ENCODE measurements around the gene CHD9NB.

The CHD9NB gene

DNA sequence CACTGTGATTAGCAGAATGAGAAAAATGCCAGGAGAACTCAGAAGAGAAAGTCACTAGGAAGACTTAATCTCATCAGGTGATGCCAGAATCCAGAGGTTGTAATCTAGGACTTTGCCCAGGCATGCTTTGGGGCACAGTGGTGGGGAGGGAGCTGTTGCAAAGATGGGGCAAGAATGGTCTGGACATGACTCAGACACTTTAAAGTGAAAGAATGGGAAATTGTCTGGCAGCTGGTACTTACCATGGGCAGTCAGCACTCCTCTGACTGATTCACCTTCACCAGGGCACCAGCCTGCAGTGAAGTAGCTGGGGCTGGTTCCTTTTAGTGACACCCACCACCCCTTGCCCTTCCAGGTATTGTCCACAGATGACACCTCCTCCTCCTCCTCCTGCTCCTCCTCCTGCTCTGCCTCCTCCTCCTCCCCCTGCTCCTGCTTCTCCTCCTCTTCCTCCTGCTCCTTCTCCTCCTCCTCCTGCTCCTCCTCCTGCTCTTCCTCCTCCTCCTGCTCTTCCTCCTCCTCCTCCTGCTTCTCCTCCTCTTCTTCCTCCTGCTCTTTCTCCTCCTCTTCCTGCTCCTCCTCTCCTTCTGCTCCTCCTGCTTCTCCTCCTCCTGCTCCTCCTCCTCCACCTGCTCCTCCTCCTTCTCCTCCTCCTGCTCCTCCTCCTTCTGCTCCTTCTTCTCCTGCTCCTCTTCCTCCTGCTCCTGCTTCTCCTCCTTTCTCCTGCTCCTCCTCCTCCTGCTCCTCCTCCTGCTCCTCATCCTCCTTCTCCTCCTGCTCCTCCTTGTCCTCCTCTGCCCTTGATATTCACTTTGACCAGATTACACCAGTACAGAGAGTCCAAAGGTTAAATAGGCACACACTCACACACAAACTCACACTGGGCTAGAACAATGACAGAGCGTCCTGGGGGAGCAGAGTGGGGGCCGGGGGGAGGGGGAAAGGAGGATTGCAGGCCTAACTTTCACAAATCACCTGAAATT, at the start of gene CHD9NB:
CHD9NB (minus strand) TSS at position 379 of the 983 bp plus-strand sequence. CDS start 8,739 bp downstream, outside the sequence.
- no peak for DNase-seq (ENCODE audit: low read depth in 3 of 3)

DNA sequence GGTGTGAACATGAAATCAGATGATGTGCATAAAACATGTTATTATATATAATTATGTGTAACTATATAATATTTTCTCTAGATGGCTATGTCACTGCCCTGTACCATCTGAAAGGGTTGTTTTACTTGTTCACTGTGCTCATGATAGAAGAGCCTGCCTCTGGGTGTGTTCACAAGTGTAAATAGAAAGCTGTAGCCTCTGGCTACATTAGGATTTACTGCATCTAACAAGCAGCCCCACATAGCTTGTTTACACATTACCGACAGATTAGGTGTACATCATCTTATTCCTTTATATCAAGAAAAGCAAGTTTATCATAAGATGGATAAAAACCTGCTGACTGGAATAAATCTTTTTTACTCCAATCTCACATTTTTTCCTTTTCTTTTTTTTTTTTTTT, 48.2 kb upstream of the CHD9NB start:
- DNase-seq (ENCODE audit: low read depth in 3 of 3), result no peak

DNA sequence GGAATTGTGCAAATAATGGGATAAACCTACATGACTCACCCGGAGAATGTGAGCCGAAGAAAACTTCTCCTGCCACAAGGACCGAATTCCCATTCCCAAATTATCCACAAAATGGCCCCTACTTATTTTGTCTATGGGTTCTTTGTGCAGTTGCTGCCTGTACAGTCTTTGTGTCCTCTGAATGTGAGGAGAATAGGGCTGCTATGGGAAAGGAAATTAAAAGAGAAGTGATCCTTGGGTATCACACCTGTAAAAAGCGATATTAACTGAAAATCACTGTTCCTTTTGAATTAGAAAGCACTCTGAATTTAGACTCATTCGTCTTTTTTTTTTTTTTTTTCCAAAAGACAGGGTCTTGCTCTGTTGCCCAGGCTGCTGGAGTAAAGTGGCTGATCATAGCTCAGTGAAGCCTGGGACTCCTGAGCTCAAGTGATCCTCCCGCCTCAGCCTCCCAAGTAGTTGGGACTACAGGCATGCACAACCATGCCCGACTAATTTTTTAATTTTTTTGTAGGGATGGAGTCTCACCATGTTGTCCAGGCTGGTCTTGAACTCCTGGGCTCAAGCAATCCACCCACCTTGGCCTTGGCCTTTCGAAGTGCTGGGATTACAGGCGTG, 47.5 kb upstream of the CHD9NB start:
- DNase-seq (ENCODE audit: low read depth in 3 of 3), result no peak

DNA sequence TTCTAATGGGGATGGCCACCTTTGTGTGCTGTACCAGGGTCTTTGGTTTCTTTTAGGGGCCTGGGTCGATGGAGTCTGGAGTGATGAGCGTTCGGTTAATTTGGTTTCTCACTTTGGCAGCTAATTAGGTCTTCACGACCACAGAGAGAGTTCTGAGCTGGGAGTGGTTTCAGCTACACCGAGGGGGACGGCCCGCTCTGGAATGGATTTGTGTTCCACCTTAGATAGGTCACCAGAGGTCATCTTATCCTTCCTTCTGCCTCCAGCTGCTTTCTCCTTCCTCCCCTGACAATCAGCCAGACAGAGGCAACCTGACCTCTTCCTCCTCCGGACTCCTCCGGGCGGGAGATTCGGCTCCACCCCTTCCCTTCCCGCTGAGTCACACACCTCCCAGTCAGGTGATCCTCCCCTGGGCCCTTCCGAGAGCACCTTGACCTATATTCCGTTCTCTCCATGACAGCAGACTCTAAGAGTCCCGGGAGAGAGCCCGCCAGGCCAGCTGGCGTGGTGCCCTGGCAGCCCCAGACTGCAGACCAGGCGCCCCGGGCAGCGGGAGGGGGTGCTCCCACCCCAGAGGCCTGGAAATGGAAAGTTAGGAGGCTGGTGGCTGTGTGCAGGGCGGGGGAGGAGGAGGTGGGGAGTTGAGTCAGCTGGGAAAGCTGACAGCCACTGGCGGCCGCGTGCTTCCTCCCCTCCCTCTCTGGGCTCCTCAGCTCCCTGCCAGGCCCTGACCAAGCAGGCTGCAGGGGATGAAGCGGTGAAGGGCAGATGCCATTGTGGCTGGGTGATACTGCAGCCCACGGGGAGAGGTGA, 46.8 kb upstream of the CHD9NB start:
- DNase-seq (ENCODE audit: low read depth in 3 of 3), result peak; percentile 22 to 42 (median 30)

DNA sequence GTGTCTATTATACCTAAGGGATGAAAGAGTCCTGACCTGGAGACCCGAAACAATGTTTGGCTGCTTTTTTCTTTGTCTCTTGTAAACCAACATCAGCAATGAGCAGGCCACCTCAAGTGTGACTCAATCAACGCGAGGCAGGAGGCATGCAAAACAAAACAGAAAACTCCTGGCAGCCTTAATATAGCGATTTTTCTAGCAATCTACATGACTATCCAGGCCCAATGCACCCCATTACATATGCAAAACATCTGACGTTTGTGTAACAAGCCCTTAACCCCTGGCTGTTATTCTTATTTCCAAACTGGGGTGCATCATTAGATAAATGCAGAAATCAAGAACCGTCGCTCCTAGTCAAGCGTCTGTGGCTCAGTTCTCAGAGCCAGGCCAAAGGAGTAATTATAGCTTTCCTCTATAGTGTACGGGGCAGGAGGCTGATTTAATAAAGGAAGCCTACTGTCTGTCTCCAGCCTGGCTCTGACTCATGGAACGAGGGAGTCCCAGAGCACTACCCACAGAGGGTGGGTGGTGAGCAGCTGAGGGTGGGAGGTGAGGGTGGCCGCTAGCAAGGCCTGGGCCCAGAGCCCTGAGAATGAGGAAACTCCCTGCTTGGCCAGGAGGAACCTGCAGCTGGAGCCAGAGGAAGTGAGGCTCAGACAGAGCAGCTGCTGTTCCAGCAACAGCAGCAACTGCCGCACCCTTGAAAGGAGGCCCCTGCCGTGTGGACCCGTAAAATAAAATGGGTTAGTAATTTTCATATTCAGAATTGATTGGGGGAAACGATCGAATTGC, 46.0 kb upstream of the CHD9NB start:
- DNase-seq (ENCODE audit: low read depth in 3 of 3), result peak; percentile 9 to 36 (median 11)

DNA sequence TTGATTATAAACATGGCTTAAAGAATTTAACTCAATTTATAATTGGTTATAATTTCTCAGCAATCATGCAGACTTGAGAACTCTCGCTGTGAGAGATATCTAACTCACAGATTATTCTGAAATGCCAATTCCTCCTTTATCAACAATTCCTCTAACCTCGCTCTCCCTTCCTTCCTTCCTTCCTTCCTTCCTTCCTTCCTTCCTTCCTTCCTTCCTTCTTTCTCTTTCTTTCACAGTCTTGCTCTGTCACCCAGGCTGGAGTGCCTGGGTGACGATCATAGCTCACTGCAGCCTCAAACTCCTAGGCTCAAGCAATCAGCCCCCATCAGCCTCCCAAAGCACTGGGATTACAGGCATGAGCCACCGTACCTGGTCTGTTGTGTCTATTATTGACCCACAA, 44.5 kb upstream of the CHD9NB start:
- no peak for DNase-seq (ENCODE audit: low read depth in 3 of 3)

DNA sequence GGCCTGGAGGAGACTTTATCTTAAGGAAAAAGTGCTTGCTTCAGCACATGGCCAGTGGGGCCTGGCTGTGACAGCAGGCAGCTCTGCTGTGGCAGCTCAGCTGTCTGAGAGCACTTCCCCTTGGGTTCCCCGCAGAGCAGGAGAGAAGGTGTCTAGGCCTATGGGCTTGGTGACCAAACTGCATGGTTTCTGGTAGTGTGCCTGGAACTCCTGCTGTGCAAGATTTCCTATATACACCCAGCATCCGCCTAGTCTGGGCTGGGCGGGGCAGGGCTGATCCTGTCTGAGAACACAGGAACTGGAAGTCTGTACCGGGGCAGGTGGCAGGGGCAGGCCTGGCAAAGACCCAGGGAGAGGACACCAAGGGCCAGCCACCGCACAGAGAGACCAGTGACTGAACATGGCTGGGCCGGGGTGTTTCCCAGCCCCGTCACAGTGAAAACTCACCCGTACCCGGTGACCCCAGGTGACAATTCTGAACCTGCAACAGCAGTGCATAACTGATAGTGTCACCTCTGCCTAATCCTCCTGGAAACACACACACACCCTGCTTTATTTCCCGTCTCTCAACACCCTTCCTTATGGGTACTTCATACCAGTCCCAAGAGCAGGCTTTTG, 41.4 kb upstream of the CHD9NB start:
- no peak for DNase-seq (ENCODE audit: low read depth in 3 of 3)

DNA sequence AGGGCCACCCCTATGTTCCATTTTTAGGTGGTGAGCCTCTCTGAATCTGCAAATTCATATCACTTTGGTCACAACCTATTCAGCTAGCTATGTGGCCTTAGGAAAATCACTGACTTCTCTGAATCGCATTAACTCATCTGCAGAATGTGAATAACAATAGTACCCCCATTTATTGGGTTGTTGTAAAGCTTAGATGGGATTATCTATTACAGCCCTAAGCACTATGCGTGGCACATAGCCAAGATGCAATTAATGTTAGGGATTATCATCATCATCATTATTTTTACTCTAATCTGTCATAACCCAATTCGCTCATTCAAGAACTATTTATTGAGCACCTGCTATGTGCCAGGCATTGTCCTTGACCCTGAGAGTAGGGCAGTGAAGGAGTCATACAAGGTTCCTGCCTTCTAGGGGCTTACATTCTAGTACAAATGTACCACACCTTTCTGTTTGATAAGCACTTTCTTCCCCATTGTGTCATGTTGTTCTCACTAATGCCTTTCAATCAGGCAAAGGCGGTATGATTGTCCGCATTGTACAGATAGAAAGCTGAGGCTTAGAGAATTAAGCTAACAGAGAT, 40.6 kb upstream of the CHD9NB start:
- no peak for DNase-seq (ENCODE audit: low read depth in 3 of 3)

DNA sequence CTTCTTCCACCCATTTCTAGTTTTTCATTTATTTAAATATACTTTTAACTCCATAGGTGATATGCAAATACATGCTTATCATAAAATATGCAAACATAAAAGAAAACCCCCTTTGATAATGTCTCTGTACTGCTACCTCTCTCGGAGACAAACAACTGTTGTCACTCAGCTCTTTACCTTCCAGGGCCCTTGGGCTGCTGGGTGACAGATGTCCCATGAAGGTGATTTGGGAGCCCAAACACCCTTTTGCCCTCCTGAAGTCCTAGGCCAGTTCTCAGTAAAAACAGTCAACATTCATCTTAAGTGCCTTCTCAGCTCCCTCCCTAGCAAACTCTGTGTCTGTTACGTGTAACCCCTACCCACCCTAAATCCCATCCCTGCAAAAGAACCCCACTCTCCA, 39.6 kb upstream of the CHD9NB start:
- no peak for DNase-seq (ENCODE audit: low read depth in 3 of 3)

DNA sequence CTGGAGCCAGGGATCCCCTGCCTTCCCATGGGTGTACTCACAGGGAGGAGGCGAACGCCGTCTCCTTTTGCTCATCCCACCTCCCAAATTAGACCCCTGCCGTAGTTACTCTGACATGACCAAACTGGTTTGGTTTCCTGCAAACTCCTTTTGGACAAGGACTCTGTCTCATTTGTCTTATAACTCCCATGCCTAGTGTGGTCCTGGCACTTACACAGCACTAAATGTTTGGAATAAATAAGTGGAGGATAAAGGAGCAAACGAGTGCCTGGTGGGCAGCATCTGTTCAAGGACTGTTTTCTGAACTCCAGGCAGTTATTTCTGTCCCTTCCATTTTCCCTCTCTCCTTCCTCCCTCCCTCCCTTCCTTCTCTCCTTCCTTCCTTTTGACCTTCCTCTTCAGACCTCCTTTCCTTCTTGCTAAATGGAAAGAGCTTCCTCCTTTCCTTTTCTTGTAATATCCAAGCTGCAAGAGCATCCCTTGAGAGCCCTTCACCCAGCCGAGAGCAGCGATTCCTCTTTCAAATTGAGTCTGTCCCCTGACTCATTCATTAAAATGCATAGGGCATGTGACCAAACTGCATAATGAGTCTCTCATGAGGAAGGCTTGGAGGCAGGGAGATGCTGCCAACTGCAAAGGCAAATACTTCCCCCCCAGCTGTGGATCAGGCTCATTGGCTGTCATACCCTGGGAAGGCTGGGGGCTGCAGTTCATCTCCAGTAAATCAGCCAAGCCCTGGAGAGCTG, 38.9 kb upstream of the CHD9NB start:
- DNase-seq (ENCODE audit: low read depth in 3 of 3), result no peak

DNA sequence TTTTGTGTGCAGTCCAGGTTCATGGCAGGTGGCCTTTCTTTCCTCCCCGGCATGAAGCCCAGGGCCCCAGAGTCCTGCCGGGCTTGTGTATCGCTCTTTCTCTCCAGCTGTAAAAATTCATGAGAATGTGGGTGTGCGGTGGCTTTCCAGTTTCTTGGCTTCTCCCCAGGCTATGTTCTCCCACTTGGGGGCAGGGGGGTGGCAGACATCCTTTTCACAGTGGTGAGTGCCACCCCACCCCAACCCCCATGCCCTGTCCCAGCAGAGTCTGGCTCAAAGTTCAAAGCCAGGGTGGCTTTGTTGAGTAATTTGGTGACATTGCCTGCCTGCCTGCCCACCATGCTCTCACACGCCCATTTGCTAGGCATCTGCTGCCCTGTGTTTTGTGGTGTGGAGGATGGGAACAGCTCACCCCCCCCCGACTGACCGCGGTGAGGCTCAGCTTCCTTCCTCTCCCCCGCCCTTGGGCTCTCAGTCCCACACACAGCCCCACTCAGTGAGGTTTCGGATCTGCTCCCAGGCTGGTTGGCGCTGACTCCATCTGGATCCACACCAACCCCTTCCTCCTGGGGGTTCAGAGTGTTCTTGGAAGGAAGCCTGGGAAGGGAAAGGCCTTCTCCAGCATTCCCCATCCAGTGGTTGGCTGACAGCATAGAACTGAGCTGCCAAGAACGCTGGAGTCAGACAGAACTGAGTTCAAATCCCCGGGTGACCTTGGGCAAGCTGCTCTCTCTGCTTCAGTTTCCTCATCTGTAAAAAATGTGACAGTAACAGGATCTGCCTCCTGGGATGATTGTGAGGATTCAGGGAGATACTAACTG, 38.1 kb upstream of the CHD9NB start:
- DNase-seq (ENCODE audit: low read depth in 3 of 3), result no peak

DNA sequence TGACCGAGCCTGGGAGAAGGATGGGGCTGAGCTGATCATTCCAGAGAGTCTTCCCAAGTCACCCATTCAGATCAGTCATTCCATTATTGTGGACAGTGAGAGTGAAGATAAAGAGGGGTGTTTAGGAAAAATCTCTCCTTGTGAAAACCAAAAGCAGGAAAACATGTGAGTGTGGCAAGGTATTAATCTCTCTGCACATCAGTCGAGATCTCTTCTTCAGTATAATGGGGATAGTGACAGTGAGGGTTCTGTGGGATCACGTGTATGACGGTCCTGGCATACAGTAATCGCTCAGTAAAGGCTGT, 37.5 kb upstream of the CHD9NB start:
- DNase-seq (ENCODE audit: low read depth in 3 of 3), result no peak

DNA sequence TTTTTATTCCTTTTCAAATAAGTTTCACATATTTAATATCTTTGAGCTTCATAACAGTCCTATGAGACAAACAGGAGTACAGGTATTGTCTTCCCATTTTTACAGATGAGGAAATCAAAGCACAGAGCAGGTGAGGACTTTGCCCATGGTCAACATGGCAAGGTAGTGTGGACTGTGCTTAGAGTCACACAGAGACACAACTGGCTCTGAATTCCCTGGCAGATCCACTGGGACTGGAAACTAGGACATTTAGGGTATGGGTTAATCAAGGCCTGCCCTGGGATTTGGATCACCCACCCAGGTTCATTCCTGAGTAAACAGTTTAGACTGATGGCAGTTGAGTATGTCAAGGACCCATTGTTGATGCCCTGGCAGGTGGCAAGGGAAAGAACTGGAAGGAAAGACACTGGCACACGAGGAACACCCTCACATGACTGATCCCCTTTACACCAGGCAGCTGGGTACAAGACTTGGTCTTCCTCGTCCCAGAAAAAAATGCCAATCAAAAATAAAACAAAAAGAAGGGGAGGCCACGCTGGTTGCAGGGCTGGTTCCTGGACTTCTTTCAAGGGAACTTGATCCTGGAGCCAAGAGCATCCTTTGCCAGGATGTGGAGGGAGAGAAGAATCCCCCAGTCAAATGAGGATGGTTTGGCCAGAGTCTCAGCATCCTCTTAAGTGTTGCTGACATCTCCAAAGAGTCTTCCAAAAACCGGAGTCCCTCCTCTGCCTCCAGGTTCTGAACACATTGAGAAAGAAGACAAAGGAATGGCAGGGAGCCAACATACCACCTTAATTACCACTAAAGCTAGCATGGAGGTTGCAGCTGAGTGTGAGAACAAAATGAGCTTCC, 37.0 kb upstream of the CHD9NB start:
- no peak for DNase-seq (ENCODE audit: low read depth in 3 of 3)

DNA sequence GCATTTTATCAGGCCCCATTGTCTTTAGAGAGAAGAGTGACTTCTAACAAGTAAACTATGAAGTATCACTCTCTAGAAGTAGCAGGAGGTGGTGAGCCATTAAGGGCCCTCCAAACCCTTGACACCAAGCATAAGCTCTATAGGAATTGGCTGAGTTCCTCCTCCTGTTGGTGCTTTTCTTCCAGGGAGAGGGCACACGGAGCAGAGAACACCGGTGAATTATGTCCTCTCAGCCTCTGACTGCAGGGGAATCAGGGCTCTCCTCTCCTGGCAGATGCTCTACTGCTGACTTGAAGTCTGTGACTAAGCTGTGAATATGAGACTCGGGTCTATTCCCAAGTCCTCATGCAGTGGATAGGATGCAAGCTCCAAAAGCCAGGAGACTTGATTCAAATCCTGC, 34.4 kb upstream of the CHD9NB start:
- DNase-seq (ENCODE audit: low read depth in 3 of 3), result no peak

DNA sequence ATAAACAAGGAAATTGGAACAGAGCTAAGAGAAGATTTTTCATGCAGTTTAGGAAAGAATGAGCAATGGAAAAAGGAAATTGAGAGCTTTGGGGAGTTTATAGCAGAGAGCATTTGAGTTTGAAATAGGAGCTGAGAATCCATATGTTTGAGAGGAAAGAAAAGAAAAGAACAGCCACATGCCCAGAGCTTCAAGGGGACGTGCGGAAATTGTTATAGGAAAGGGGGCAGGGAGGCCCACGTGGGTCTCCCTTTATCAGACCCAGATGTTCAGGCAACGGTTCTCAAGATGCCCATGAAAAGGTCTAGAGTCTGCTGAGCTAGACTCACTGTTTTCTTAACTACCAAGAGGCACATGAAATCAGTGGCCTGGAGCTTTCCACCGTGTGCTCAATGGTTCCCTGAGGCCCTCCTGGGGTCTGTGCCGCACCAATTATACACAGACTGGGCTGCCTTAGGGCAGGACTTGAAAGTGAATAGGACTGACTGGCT, 33.3 kb upstream of the CHD9NB start:
- no peak for DNase-seq (ENCODE audit: low read depth in 3 of 3)

DNA sequence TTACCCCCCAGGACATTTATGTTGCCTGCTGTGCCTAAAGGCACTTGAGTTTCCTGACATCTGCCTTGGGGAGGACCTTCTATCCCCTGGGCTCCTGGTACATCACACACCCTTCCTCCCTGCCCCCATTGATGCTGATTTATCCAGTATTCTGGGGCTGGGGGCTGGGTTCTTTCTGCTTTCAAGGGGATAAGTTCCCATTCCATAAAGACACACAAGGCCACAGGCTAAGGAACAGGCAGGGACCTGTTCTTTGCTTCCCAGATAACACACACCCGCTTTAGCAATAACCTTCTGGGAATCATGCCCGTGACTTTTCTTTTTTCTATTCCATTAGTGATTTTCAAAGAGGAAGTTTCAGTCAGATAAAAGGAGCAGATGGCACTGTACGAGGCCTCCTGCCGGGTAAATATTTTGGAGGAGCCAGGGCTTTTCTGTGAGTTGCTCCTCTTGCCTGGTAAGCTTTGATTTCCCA, 32.7 kb upstream of the CHD9NB start:
- DNase-seq (ENCODE audit: low read depth in 3 of 3), result no peak

DNA sequence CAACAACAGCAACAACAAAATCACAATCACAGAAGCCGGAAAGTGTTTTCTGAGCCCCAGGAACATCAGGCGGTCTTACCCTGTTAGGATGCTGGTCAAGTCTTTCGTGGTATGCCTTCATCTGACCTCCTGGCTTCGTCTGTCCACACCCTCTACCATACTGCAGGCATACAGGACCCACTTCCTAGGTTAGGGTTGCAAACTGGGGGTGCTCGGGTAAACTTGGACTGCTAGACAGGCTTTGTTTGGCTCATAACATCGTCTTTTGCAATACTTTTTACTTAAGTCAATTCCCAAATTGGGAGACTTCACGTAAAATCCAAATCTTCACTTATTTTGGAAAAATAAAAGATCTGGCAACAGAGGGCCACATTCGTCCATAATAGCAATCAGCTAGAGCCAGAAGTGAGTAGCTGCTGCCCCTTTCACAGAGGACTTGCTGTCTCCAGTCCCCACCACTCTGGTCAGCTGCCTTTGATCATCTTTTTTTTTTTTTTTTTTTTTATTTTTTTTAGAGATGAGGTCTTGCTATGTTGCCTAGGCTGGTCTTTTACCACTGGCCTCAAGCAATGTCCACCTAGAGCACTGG, 32.1 kb upstream of the CHD9NB start:
- no peak for DNase-seq (ENCODE audit: low read depth in 3 of 3)

DNA sequence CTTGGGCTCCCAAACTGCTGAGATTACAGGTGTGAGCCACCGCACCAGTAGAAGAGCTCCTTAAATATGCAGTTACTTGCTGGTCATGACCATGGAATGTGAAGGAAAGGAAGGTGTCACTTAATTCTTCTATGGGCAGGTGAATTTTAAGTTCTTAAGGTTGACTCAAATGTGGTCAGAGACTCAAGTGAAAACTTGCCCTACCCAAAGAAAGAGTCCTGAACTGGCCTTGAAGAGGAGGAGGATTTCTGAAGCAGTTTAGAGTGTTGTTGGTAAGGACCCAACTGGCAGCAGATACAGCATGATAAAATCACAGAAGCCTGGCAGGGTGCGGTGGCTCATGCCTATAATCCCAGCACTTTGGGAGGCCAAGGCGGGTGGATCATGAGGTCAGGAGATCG, 31.4 kb upstream of the CHD9NB start:
- DNase-seq (ENCODE audit: low read depth in 3 of 3), result no peak
